ENCODE results near the gene F12.
A peak's percentile ranks its signal among the peaks of the same experiment; 100 is the strongest.

The F12 gene

GRCh38 chr5:177426566-177427210 is 17.3 kb upstream of the F12 start, which contains the start of gene GRK6:
TSS of gene GRK6 (plus strand) at chr5:177426676. CDS start at chr5:177426846, 170 bp downstream.
- Histone ChIP-seq H3K79me2 (ENCODE audit: insufficient read depth, low read length) (peaks cover 45% of the 10 kb centered on the region), H3K27ac (ENCODE audit: low read length) (peak within 1 kb of the TSS; percentile 87), H2AFZ (ENCODE audit: low read depth, low read length) (peak within 1 kb of the TSS; percentile 72), H3K9me3 (ENCODE audit: insufficient read depth, low read length, severe bottlenecking) (no peaks in the 10 kb centered on the region), H3K4me2 (ENCODE audit: insufficient read depth, low read length) (peak within 1 kb of the TSS; percentile 100), H3K4me1 (ENCODE audit: insufficient read depth, low read length) (peaks cover 58% of the 10 kb centered on the region), H3K27me3 (ENCODE audit: insufficient read depth, low read length, poor library complexity) (no peaks in the 10 kb centered on the region), H3K36me3 (ENCODE audit: insufficient read depth, low read length) (peaks cover 23% of the 10 kb centered on the region), H3K9ac (ENCODE audit: low read depth, low read length) (peak within 1 kb of the TSS; percentile 92), H3K4me3 (ENCODE audit: low read depth in 1 of 2, low read length in 2 of 2) (peak within 1 kb of the TSS; percentile 79 to 94), H4K20me1 (ENCODE audit: insufficient read depth, low read length) (peaks cover 47% of the 10 kb centered on the region)
- TF ChIP-seq EZH2 (IDR thresholded peaks at IDR 0.05; ENCODE audit: borderline replicate concordance, low read depth, low read length, severe bottlenecking), result no peak
- no peak for TF ChIP-seq CTCF (IDR thresholded peaks at IDR 0.05; ENCODE audit: borderline replicate concordance, extremely low read depth, low read length, poor library complexity, severe bottlenecking)
- peak; percentile 76 for DNase-seq
- ATAC-seq (ENCODE audit: insufficient read depth, low read depth), result no peak; the same call in 2 of the 3 replicates

- peak overlapping the region; percentile 21 to 63; a peak in 3 of 4 replicates for H3K4me3 ChIP-seq (ENCODE audit: low read depth in 1 of 2, low read length in 2 of 2)
- no peaks in the 10 kb centered on the region for H3K27me3 ChIP-seq (ENCODE audit: insufficient read depth, low read length, poor library complexity)
- peak; percentile 86 for ATAC-seq (ENCODE audit: insufficient read depth, low read depth)
- peak overlapping the region; percentile 59 for H3K9ac ChIP-seq (ENCODE audit: low read depth, low read length)
- H3K4me2 ChIP-seq (ENCODE audit: insufficient read depth, low read length), result peak overlapping the region; percentile 89
- peak; percentile 100 for DNase-seq
- H3K9me3 ChIP-seq (ENCODE audit: insufficient read depth, low read length, severe bottlenecking), result no peaks in the 10 kb centered on the region
- H2AFZ ChIP-seq (ENCODE audit: low read depth, low read length), result peak overlapping the region; percentile 72
- peak overlapping the region; percentile 85 for H3K27ac ChIP-seq (ENCODE audit: low read length)
- peaks cover 16% of the 10 kb centered on the region for H3K36me3 ChIP-seq (ENCODE audit: insufficient read depth, low read length)
- peaks cover 44% of the 10 kb centered on the region for H3K79me2 ChIP-seq (ENCODE audit: insufficient read depth, low read length)
- TF ChIP-seq EZH2 (IDR thresholded peaks at IDR 0.05; ENCODE audit: borderline replicate concordance, low read depth, low read length, severe bottlenecking), result no peak
- no peak for TF ChIP-seq CTCF (IDR thresholded peaks at IDR 0.05; ENCODE audit: borderline replicate concordance, extremely low read depth, low read length, poor library complexity, severe bottlenecking)
- peaks cover 40% of the 10 kb centered on the region for H4K20me1 ChIP-seq (ENCODE audit: insufficient read depth, low read length)
- peaks cover 51% of the 10 kb centered on the region for H3K4me1 ChIP-seq (ENCODE audit: insufficient read depth, low read length)
These were observed 16.6 kb upstream of the F12 start for GRCh38 chr5:177425801-177426565.

- no peak for TF ChIP-seq CTCF (IDR thresholded peaks at IDR 0.05; ENCODE audit: borderline replicate concordance, extremely low read depth, low read length, poor library complexity, severe bottlenecking)
- no peak for TF ChIP-seq EZH2 (IDR thresholded peaks at IDR 0.05; ENCODE audit: borderline replicate concordance, low read depth, low read length, severe bottlenecking)
- Histone ChIP-seq H3K4me2 (ENCODE audit: insufficient read depth, low read length) (peak overlapping the region; percentile 89), H3K9ac (ENCODE audit: low read depth, low read length) (peak overlapping the region; percentile 59), H3K27me3 (ENCODE audit: insufficient read depth, low read length, poor library complexity) (no peaks in the 10 kb centered on the region), H3K9me3 (ENCODE audit: insufficient read depth, low read length, severe bottlenecking) (no peaks in the 10 kb centered on the region), H3K36me3 (ENCODE audit: insufficient read depth, low read length) (peaks cover 9% of the 10 kb centered on the region), H4K20me1 (ENCODE audit: insufficient read depth, low read length) (peaks cover 33% of the 10 kb centered on the region), H2AFZ (ENCODE audit: low read depth, low read length) (peak overlapping the region; percentile 72), H3K79me2 (ENCODE audit: insufficient read depth, low read length) (peaks cover 37% of the 10 kb centered on the region), H3K27ac (ENCODE audit: low read length) (peak overlapping the region; percentile 85), H3K4me3 (ENCODE audit: low read depth in 1 of 2, low read length in 2 of 2) (peak overlapping the region; percentile 21 to 63; a peak in 3 of 4 replicates), H3K4me1 (ENCODE audit: insufficient read depth, low read length) (peaks cover 44% of the 10 kb centered on the region)
- peak; percentile 1 for ATAC-seq (ENCODE audit: insufficient read depth, low read depth)
- no peak for DNase-seq
These were observed 15.9 kb upstream of the F12 start for GRCh38 chr5:177425196-177425800.
